K562 (cell line): Measurements from ENCODE around the gene ASB15. TPM values are rescaled to one million over a fixed set of nuclear protein-coding genes. Genes with fewer than 3 reads are reported as not detected.

Experiments used
- ATAC-seq: fragments of 200-7000 bp; cut with Tn5 transposase; 3 replicates; pipeline ENCODE4 v1.9.1; 2020; ENCODE audit warnings: moderate library complexity
- BruUV-seq: library from RNA; stranded (reverse); fragments of 400-500 nt; replicated peaks from 2 replicates; lab custom pipeline; 2021; lab: Mats Ljungman, UMichigan
- CTCF ChIA-PET: fragments of 300-600 bp; formaldehyde crosslinking; extraction: SDS; loops from one replicate; lab custom pipeline; 2021; ENCODE audit warnings: low intra/inter-chr PET ratio; lab: Yijun Ruan, JAX
- POLR2A ChIA-PET: fragments of 300-600, 350-650 bp; sonication (Branson Sonifier 250); formaldehyde crosslinking; extraction: SDS; loops from one replicate; lab custom pipeline; 2021; ENCODE audit warnings: antibody characterized with exemption, inconsistent platforms; lab: Yijun Ruan, JAX
- DNase-seq, 4 experiments: peaks; one replicate each; pipeline versions ENCODE4 v3.0.0 to v3.0.0-alpha.2; 2011 to 2018; ENCODE audit warnings: low spot score in 3 of 4, mixed read lengths in 3 of 4; ENCODE audit errors: extremely low read depth in 1 of 4
- FAIRE-seq: peaks from 2 replicates; lab custom pipeline; 2011; peaks lifted over from hg19 to GRCh38; lab: Jason Lieb, UNC
- H2AFZ ChIP-seq: 2 replicates; pipeline ENCODE4 v1.6.0; 2011; ENCODE audit warnings: low read depth, low read length, control low read depth, inconsistent platforms
- H3K27ac ChIP-seq: fragments of 200-600 bp; 3 replicates; pipeline ENCODE4 v1.8.0; 2011; ENCODE audit warnings: low read depth, mild to moderate bottlenecking, control low read depth, inconsistent platforms, low read length, moderate library complexity, mixed read lengths; ENCODE audit errors: extremely low read depth
- H3K27me3 ChIP-seq, 2 experiments: fragments of 300-600 bp in 1 of 2; 2 replicates in 1 of 2; 3 replicates in 1 of 2; pipeline versions ENCODE4 v1.6.0 to v1.8.0; 2011; ENCODE audit warnings: inconsistent platforms in 2 of 2, low read length in 2 of 2, mild to moderate bottlenecking in 1 of 2, mixed read lengths in 1 of 2, moderate library complexity in 1 of 2; ENCODE audit not compliant: control insufficient read depth in 2 of 2, insufficient read depth in 2 of 2
- H3K36me3 ChIP-seq: fragments of 300-600 bp; 3 replicates; pipeline ENCODE4 v1.8.0; 2011; ENCODE audit warnings: mild to moderate bottlenecking, low read length, inconsistent platforms; ENCODE audit not compliant: control insufficient read depth, insufficient read depth
- H3K4me1 ChIP-seq, 2 experiments: fragments of 200-600 bp in 1 of 2; replicated peaks in 1 of 2; 2 replicates in 1 of 2; 3 replicates in 1 of 2; pipeline versions ENCODE4 v1.5.1 to v1.8.0; 2011; ENCODE audit warnings: inconsistent platforms in 2 of 2, low read length in 2 of 2, mild to moderate bottlenecking in 1 of 2, mixed read lengths in 1 of 2, moderate library complexity in 1 of 2; ENCODE audit not compliant: control insufficient read depth in 2 of 2, insufficient read depth in 2 of 2
- H3K4me2 ChIP-seq: 2 replicates; pipeline ENCODE4 v1.6.1; 2011; ENCODE audit warnings: low read length, control low read depth, inconsistent platforms, mixed read lengths; ENCODE audit not compliant: insufficient read depth
- H3K4me3 ChIP-seq: fragments of 200-600 bp; sonication (generic), shearing (Covaris generic); 2 replicates; pipeline ENCODE4 v1.5.1; 2016; ENCODE audit warnings: control low read depth, inconsistent platforms
- H3K79me2 ChIP-seq: fragments of 200-600 bp; 3 replicates; pipeline ENCODE4 v1.8.0; 2011; ENCODE audit warnings: low read length, inconsistent platforms; ENCODE audit not compliant: control insufficient read depth, insufficient read depth
- H3K9ac ChIP-seq, 2 experiments: 2 replicates each; pipeline versions ENCODE4 v1.6.0 to v1.6.1; 2011; ENCODE audit warnings: low read depth in 2 of 2, low read length in 2 of 2, control low read depth in 1 of 2, inconsistent platforms in 1 of 2, mild to moderate bottlenecking in 1 of 2, mixed read lengths in 1 of 2; ENCODE audit not compliant: insufficient read depth in 1 of 2
- H3K9me1 ChIP-seq: one replicate; pipeline ENCODE4 v1.6.0; 2011; ENCODE audit warnings: inconsistent platforms, mild to moderate bottlenecking, low read length, moderate library complexity; ENCODE audit not compliant: control insufficient read depth, insufficient read depth
- H3K9me3 ChIP-seq: replicated peaks from 2 replicates; pipeline ENCODE4 v1.5.1; 2011; ENCODE audit warnings: low read depth, low read length, inconsistent platforms; ENCODE audit not compliant: control insufficient read depth, insufficient read depth
- H4K20me1 ChIP-seq: replicated peaks from 2 replicates; pipeline ENCODE4 v1.6.1; 2011; ENCODE audit warnings: low read length, inconsistent platforms, mixed read lengths; ENCODE audit not compliant: control insufficient read depth, insufficient read depth
- ARNT ChIP-seq, 2 experiments: fragments of 450-650 bp; IDR thresholded peaks; 2 replicates each; pipeline ENCODE4 v1.6.1; 2016; ENCODE audit warnings: mild to moderate bottlenecking in 1 of 2
- CEBPG ChIP-seq, 3 experiments: fragments of 200-800 bp in 1 of 3; sonication (Bioruptor generic) in 1 of 3; sonication (generic) in 1 of 3; formaldehyde crosslinking in 1 of 3; IDR thresholded peaks in 2 of 3; conservative IDR thresholded peaks in 1 of 3; 2 replicates each; pipeline versions ENCODE4 v1.6.1 to v1.8.0; 2016 to 2022; ENCODE audit warnings: missing compliant biosample characterization in 2 of 3, missing genetic modification characterization in 2 of 3, mild to moderate bottlenecking in 1 of 3, missing genetic modification reagents in 1 of 3
- CHD1 ChIP-seq: fragments of 200-600 bp; sonication (generic); IDR thresholded peaks from one replicate; pipeline ENCODE4 v1.6.1; 2012; ENCODE audit warnings: mild to moderate bottlenecking, moderate library complexity, low read length, inconsistent platforms
- HDAC8 ChIP-seq: fragments of 450-650 bp; IDR thresholded peaks from 2 replicates; pipeline ENCODE4 v1.6.1; 2016; ENCODE audit warnings: mild to moderate bottlenecking, missing genetic modification characterization, moderate library complexity, missing compliant biosample characterization
- ILF3 ChIP-seq: fragments of 450-650 bp; IDR thresholded peaks from 2 replicates; pipeline ENCODE4 v1.6.1; 2018; ENCODE audit warnings: antibody characterized with exemption, mild to moderate bottlenecking, moderate library complexity, borderline replicate concordance
- JUN ChIP-seq, 2 experiments: sonication (generic) in 1 of 2; formaldehyde crosslinking in 1 of 2; IDR thresholded peaks; 2 replicates each; pipeline versions ENCODE4 v1.6.1 to v1.8.0; 2012 to 2022; ENCODE audit warnings: borderline replicate concordance in 2 of 2, mild to moderate bottlenecking in 2 of 2, improper control_type of control experiment in 1 of 2, low read depth in 1 of 2, low read length in 1 of 2, missing genetic modification reagents in 1 of 2
- KDM4B ChIP-seq, 2 experiments: fragments of 450-650 bp in 1 of 2; sonication (generic) in 1 of 2; IDR thresholded peaks; 2 replicates each; pipeline ENCODE4 v1.6.1; 2016 to 2017; ENCODE audit warnings: borderline replicate concordance in 2 of 2, antibody characterized with exemption in 1 of 2, low read depth in 1 of 2, mild to moderate bottlenecking in 1 of 2
- PTRF ChIP-seq: fragments of 450-650 bp; IDR thresholded peaks from 2 replicates; pipeline ENCODE4 v1.6.1; 2016; ENCODE audit warnings: mild to moderate bottlenecking, missing genetic modification characterization, missing compliant biosample characterization
- SMARCE1 ChIP-seq: fragments of 450-650 bp; IDR thresholded peaks from 2 replicates; pipeline ENCODE4 v1.7.1; 2016; ENCODE audit warnings: mild to moderate bottlenecking
- SP1 ChIP-seq: sonication (generic); formaldehyde crosslinking; IDR thresholded peaks from 2 replicates; pipeline ENCODE4 v1.8.1; 2022; ENCODE audit warnings: mild to moderate bottlenecking, missing genetic modification reagents
- TAF9B ChIP-seq: fragments of 450-650 bp; IDR thresholded peaks from 2 replicates; pipeline ENCODE4 v1.6.1; 2018; ENCODE audit warnings: mild to moderate bottlenecking; ENCODE audit not compliant: partially characterized antibody
- ZFP36 ChIP-seq: fragments of 150-350 bp; IDR thresholded peaks from 2 replicates; pipeline ENCODE4 v1.6.1; 2018; ENCODE audit warnings: low read length, low read depth; ENCODE audit not compliant: partially characterized antibody
- ZNF444 ChIP-seq: fragments of 250-450 bp; sonication (Bioruptor Pico); IDR thresholded peaks from 2 replicates; pipeline ENCODE4 v1.4.0; 2020; ENCODE audit warnings: mild to moderate bottlenecking, moderate library complexity
- WGBS: fragments of 100-300 bp; shearing (Covaris generic); methylation state at CpG from one replicate; pipeline ENCODE4 v1.1.6; 2016; ENCODE audit warnings: low coverage, mixed read lengths; ENCODE audit not compliant: insufficient coverage; ENCODE audit errors: missing lambda C conversion rate; 5-methylcytosine and 5-hydroxymethylcytosine counted together
- in situ Hi-C: fragments of 300-500 bp; cut with MboI; formaldehyde crosslinking; loops from 4 replicates; pipeline ENCODE4 v1.15.0; 2018; ENCODE audit warnings: inconsistent platforms, mixed read lengths
- intact Hi-C: fragments of 100-400 bp; cut with micrococcal nuclease; formaldehyde crosslinking; loops from 2 replicates; pipeline ENCODE4 v1.14.2; 2022
- polyA plus RNA-seq, 8 experiments: library from polyadenylated mRNA; depleted of rRNA in 4 of 8; stranded (reverse) in 5 of 8; unstranded in 3 of 8; fragments of >200 nt; fragmentation: Nextera tagmentation in 2 of 8; fragmentation: Illumina TruSeq in 1 of 8; extraction: Ambion mirVana in 2 of 8; extraction: Trizol in 1 of 8; gene quantifications; 2 replicates each; pipeline versions ENCODE4 v1.2.1 to v1.2.3, GENCODE V29; 2011 to 2014; ENCODE audit warnings: inconsistent platforms in 1 of 8, missing spikeins in 1 of 8
- total RNA-seq, 7 experiments: library from RNA; depleted of rRNA in 6 of 7; stranded (reverse); fragments of >200 nt in 6 of 7; fragmentation: Illumina TruSeq in 2 of 7; extraction: Trizol in 2 of 7; gene quantifications; 2 replicates each; pipeline versions ENCODE4 v1.2.1 to v1.2.3, GENCODE V29; 2011 to 2021; ENCODE audit warnings: low replicate concordance in 1 of 7

Gene ASB15
- total and polyA plus RNA-seq, 9 of the 15 experiments (the other 6 are each of a cell fraction or from before 2014, with no cell fraction given), result 0.03 to 0.14 (median 0.04) TPM; not detected in 3

GRCh38 chr7:123656544-123657303 is 55.1 kb downstream of the ASB15 start:
- no TSS peak for BruUV-seq
- H3K9me3 ChIP-seq, result no peaks in the 10 kb centered on the region
- FAIRE-seq (no peak), ATAC-seq (no peak), DNase-seq (no peak)
- H2AFZ ChIP-seq, result no peak overlapping the region
- no peaks in the 10 kb centered on the region for H3K36me3 ChIP-seq
- no peaks in the 10 kb centered on the region for H3K79me2 ChIP-seq
- no peak for TF ChIP-seq HDAC8 (tag)
- no peak for TF ChIP-seq TAF9B
- no peak for TF ChIP-seq ILF3
- TF ChIP-seq JUN (IDR thresholded peaks at IDR 0.05; ENCODE audit: borderline replicate concordance, low read depth, low read length), result no peak
- no peak for TF ChIP-seq JUN (CRISPR knock-in tag; IDR thresholded peaks at IDR 0.05; ENCODE audit: borderline replicate concordance)
- no peak for TF ChIP-seq PTRF (tag)
- TF ChIP-seq KDM4B (IDR thresholded peaks at IDR 0.05; ENCODE audit: borderline replicate concordance in 2 of 2, low read depth in 1 of 2), result no peak
- TF ChIP-seq CHD1, result no peak
- no peak for TF ChIP-seq SP1
- TF ChIP-seq ZNF444 (CRISPR knock-in tag), result no peak
- TF ChIP-seq SMARCE1, result no peak
- TF ChIP-seq ARNT (IDR thresholded peaks at IDR 0.05), result no peak
- no peak for TF ChIP-seq ZFP36
- TF ChIP-seq CEBPG (CRISPR knock-in tag; IDR thresholded peaks at IDR 0.05), result no peak
- no peak for TF ChIP-seq CEBPG (tag; conservative IDR thresholded peaks at IDR 0.05 in 1 of 2, IDR thresholded peaks at IDR 0.05 in 1 of 2)
- intact Hi-C loops, result no loop called here
- in situ Hi-C loops, result no loop called here
- ChIA-PET CTCF (no interaction called here), POLR2A (interaction anchor here (1.1 to 1.5 kb wide), 4 partner anchors 8 to 12 kb away, joined by 3 to 4 read pairs (median 4); no protein-coding TSS in a partner anchor)
- no peaks in the 10 kb centered on the region for H4K20me1 ChIP-seq
- H3K4me2 ChIP-seq, result no peak overlapping the region
- no peaks in the 10 kb centered on the region for H3K9me1 ChIP-seq
- H3K9ac ChIP-seq, result no peak overlapping the region
- H3K4me1 ChIP-seq, result no peaks in the 10 kb centered on the region; a peak in 1 of 5 replicates
- H3K27me3 ChIP-seq, result peaks cover 4 to 11% of the 10 kb centered on the region in 2 experiments; a peak in 4 of 5 replicates
- no peak overlapping the region for H3K27ac ChIP-seq
- WGBS, result 7% methylated on average over 6 of the region's 6 CpGs
- no peak overlapping the region for H3K4me3 ChIP-seq
